Neural cell (in vitro differentiated cells): Measurements from ENCODE around the gene FOXQ1. TPM values are rescaled to one million over a fixed set of nuclear protein-coding genes. Genes with fewer than 3 reads are reported as not detected.
"Not testable (repeated sequence)": the region's sequence is repeated elsewhere in the genome, so short reads cannot be mapped to it uniquely, and the experiment has no call there.

Source experiments
- H2AFZ ChIP-seq: fragments of 200-600, 300-800 bp; sonication (generic), shearing (Covaris generic); 2 replicates; pipeline ENCODE4 v1.6.0; 2014; ENCODE audit warnings: low read depth, mild to moderate bottlenecking, antibody characterized with exemption, low read length, moderate library complexity
- H3F3A ChIP-seq: fragments of 200-600 bp; shearing (Covaris generic); 2 replicates; pipeline ENCODE4 v1.6.1; 2016; ENCODE audit warnings: mild to moderate bottlenecking, moderate library complexity, mixed read lengths, antibody characterized with exemption, low read length; ENCODE audit not compliant: insufficient read depth, poor library complexity, severe bottlenecking
- H3K27ac ChIP-seq: fragments of 200-600, 300-800 bp; sonication (generic), shearing (Covaris generic); 2 replicates; pipeline ENCODE4 v1.5.1; 2014; ENCODE audit warnings: mild to moderate bottlenecking, low read length, moderate library complexity
- H3K27me3 ChIP-seq: fragments of 300-800, 200-600 bp; sonication (generic), shearing (Covaris generic); 2 replicates; pipeline ENCODE4 v1.6.0; 2014; ENCODE audit warnings: mild to moderate bottlenecking, low read depth, low read length, moderate library complexity; ENCODE audit not compliant: insufficient read depth
- H3K36me3 ChIP-seq: fragments of 300-800, 200-600 bp; sonication (generic), shearing (Covaris generic); 2 replicates; pipeline ENCODE4 v1.5.1; 2014; ENCODE audit warnings: mild to moderate bottlenecking, antibody characterized with exemption, low read length, moderate library complexity; ENCODE audit not compliant: insufficient read depth
- H3K4me2 ChIP-seq: fragments of 300-800, 200-600 bp; sonication (generic), shearing (Covaris generic); 2 replicates; pipeline ENCODE4 v1.6.0; 2014; ENCODE audit warnings: mild to moderate bottlenecking, low read length
- H3K4me3 ChIP-seq: fragments of 300-800, 200-600 bp; sonication (generic), shearing (Covaris generic); 2 replicates; pipeline ENCODE4 v1.5.1; 2014; ENCODE audit warnings: mild to moderate bottlenecking, low read length, moderate library complexity
- H3K79me2 ChIP-seq: fragments of 200-600 bp; shearing (Covaris generic); replicated peaks from 2 replicates; pipeline ENCODE4 v1.6.0; 2014; ENCODE audit warnings: mild to moderate bottlenecking, low read length, moderate library complexity; ENCODE audit not compliant: insufficient read depth
- H3K9ac ChIP-seq: fragments of 300-800, 200-600 bp; sonication (generic), shearing (Covaris generic); 2 replicates; pipeline ENCODE4 v1.6.1; 2016; ENCODE audit warnings: mild to moderate bottlenecking, low read length, mixed read lengths
- H3K9me2 ChIP-seq: fragments of 200-600 bp; shearing (Covaris generic); 2 replicates; pipeline ENCODE4 v1.6.1; 2016; ENCODE audit warnings: mild to moderate bottlenecking, low read length, mixed read lengths; ENCODE audit not compliant: insufficient read depth
- H3K9me3 ChIP-seq: fragments of 200-600, 300-800 bp; sonication (generic), shearing (Covaris generic); 2 replicates; pipeline ENCODE4 v1.6.1; 2016; ENCODE audit warnings: mild to moderate bottlenecking, mixed run types, low read length, moderate library complexity, mixed read lengths
- H4K20me1 ChIP-seq: fragments of 200-600 bp; shearing (Covaris generic); 2 replicates; pipeline ENCODE4 v1.6.1; 2016; ENCODE audit warnings: mild to moderate bottlenecking, mixed run types; ENCODE audit not compliant: insufficient read depth
- EP300 ChIP-seq: fragments of 450-650 bp; conservative IDR thresholded peaks from 2 replicates; pipeline ENCODE4 v1.6.1; 2014; ENCODE audit warnings: antibody characterized with exemption, mild to moderate bottlenecking, moderate library complexity; ENCODE audit not compliant: poor library complexity, severe bottlenecking
- EZH2 ChIP-seq: fragments of 200-600, 300-800 bp; shearing (Covaris generic), sonication (generic); IDR thresholded peaks from 2 replicates; pipeline ENCODE4 v1.6.1; 2014; ENCODE audit warnings: antibody characterized with exemption, low read length, borderline replicate concordance, mild to moderate bottlenecking; ENCODE audit not compliant: insufficient read depth, poor library complexity, severe bottlenecking
- MXI1 ChIP-seq: fragments of 450-650 bp; conservative IDR thresholded peaks from 2 replicates; pipeline ENCODE4 v1.6.1; 2014; ENCODE audit warnings: antibody characterized with exemption, mild to moderate bottlenecking; ENCODE audit not compliant: poor library complexity, severe bottlenecking
- POLR2AphosphoS5 ChIP-seq: IDR thresholded peaks from 2 replicates; pipeline ENCODE4 v1.6.1; 2012
- RAD21 ChIP-seq: fragments of 450-650 bp; conservative IDR thresholded peaks from 2 replicates; pipeline ENCODE4 v1.6.1; 2014; ENCODE audit warnings: antibody characterized with exemption, mild to moderate bottlenecking, moderate library complexity
- REST ChIP-seq: IDR thresholded peaks from 2 replicates; pipeline ENCODE4 v1.6.1; 2012; ENCODE audit warnings: borderline replicate concordance
- SMC3 ChIP-seq: fragments of 450-650 bp; conservative IDR thresholded peaks from 2 replicates; pipeline ENCODE4 v1.6.1; 2014; ENCODE audit warnings: antibody characterized with exemption, mild to moderate bottlenecking, moderate library complexity; ENCODE audit not compliant: poor library complexity
- TAF1 ChIP-seq: IDR thresholded peaks from 2 replicates; pipeline ENCODE4 v1.6.1; 2012; ENCODE audit warnings: low read depth
- polyA plus RNA-seq: library from polyadenylated mRNA; depleted of rRNA; stranded (reverse); fragments of >200 nt; gene quantifications from 2 replicates; pipeline ENCODE4 v1.2.3, GENCODE V29; 2014
- TF ChIP-seq, protein P1 (sequence below): fragments of 450-650 bp; IDR thresholded peaks from 2 replicates; pipeline ENCODE4 v1.5.1; 2014; ENCODE audit warnings: antibody characterized with exemption, mild to moderate bottlenecking, moderate library complexity; ENCODE audit not compliant: poor library complexity, severe bottlenecking

The FOXQ1 gene
- polyA plus RNA-seq, 1 donor from 2014 or later, result not detected

GRCh38 chr6:1361717-1362116 lies 49.8 kb downstream of the FOXQ1 start:
- not testable (repeated sequence) for H2AFZ ChIP-seq, H3K79me2 ChIP-seq, H3K27me3 ChIP-seq, H3K36me3 ChIP-seq, H3F3A ChIP-seq, H3K27ac ChIP-seq, H3K4me3 ChIP-seq, H3K4me2 ChIP-seq, H4K20me1 ChIP-seq, H3K9ac ChIP-seq, H3K9me3 ChIP-seq, H3K9me2 ChIP-seq

DNA sequence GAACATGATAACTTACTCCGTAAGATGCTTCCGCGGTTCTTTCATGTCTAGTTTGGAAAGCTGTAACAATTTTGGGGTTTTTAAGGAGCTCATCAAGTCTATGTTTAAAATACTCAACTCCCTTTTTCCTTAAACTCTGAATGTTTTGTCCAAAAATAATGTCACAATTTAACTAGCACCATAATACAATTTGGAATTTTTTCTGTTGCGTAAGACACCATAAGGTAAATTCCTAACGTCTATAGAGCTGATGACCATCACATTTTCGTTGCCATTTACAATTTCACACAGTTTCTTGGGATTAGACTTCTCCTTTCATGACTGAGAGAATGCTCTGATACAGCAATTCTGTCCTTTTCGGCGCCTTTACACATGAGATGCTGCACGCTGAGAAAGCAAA lies 50.7 kb downstream of the FOXQ1 start:
- Histone ChIP-seq H4K20me1 (no peaks in the 10 kb centered on the region), H3K9me2 (no peaks in the 10 kb centered on the region), H2AFZ (no peak overlapping the region), H3K36me3 (no peaks in the 10 kb centered on the region), H3K79me2 (no peaks in the 10 kb centered on the region), H3K4me2 (no peak overlapping the region), H3K9me3 (no peaks in the 10 kb centered on the region), H3K4me3 (no peak overlapping the region), H3K27ac (no peak overlapping the region), H3K9ac (no peak overlapping the region), H3F3A (no peaks in the 10 kb centered on the region), H3K27me3 (no peaks in the 10 kb centered on the region)
- TF ChIP-seq REST (no peak), MXI1 (no peak), EP300 (no peak), POLR2AphosphoS5 (no peak), EZH2 (no peak)

DNA sequence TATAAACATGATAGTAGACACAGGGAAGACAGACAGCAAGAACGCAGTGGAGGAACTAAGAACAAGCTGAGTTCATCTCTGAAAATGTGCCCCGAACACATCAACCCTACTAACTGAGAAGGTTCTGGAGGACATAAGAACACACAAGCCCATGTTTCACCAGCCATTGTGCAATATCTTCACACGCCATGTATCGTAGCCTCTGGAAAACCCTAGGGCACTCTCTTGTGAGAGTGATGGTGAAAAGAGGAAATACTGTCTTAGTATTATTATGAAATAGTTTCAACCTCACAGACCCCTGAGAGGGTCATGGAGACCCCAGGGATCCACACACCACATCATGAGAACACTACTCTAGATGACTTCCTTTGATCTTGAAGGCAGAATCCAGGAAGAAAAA lies 51.4 kb downstream of the FOXQ1 start:
- H3K9me3 ChIP-seq, result no peaks in the 10 kb centered on the region
- H3F3A ChIP-seq, result no peaks in the 10 kb centered on the region
- no peaks in the 10 kb centered on the region for H3K79me2 ChIP-seq
- no peaks in the 10 kb centered on the region for H3K27me3 ChIP-seq
- no peak overlapping the region for H3K9ac ChIP-seq
- H3K27ac ChIP-seq, result no peak overlapping the region
- no peak overlapping the region for H3K4me3 ChIP-seq
- H3K4me2 ChIP-seq, result no peak overlapping the region
- no peaks in the 10 kb centered on the region for H4K20me1 ChIP-seq
- H3K36me3 ChIP-seq, result no peaks in the 10 kb centered on the region
- no peak overlapping the region for H2AFZ ChIP-seq
- no peaks in the 10 kb centered on the region for H3K9me2 ChIP-seq
- TF ChIP-seq SMC3 (no peak), TAF1 (no peak), POLR2AphosphoS5 (no peak), RAD21 (no peak), MXI1 (no peak), REST (no peak), EP300 (no peak), EZH2 (no peak)
- TF ChIP-seq, protein P1, sequence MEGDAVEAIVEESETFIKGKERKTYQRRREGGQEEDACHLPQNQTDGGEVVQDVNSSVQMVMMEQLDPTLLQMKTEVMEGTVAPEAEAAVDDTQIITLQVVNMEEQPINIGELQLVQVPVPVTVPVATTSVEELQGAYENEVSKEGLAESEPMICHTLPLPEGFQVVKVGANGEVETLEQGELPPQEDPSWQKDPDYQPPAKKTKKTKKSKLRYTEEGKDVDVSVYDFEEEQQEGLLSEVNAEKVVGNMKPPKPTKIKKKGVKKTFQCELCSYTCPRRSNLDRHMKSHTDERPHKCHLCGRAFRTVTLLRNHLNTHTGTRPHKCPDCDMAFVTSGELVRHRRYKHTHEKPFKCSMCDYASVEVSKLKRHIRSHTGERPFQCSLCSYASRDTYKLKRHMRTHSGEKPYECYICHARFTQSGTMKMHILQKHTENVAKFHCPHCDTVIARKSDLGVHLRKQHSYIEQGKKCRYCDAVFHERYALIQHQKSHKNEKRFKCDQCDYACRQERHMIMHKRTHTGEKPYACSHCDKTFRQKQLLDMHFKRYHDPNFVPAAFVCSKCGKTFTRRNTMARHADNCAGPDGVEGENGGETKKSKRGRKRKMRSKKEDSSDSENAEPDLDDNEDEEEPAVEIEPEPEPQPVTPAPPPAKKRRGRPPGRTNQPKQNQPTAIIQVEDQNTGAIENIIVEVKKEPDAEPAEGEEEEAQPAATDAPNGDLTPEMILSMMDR, result no peak
